ENCODE data around the gene RIMKLB. TPM values are rescaled to one million over a fixed set of nuclear protein-coding genes. Genes with fewer than 3 reads are reported as not detected.

RIMKLB gene
- polyA plus RNA-seq, 1 donor from 2014 or later: 10.9 TPM

DNA sequence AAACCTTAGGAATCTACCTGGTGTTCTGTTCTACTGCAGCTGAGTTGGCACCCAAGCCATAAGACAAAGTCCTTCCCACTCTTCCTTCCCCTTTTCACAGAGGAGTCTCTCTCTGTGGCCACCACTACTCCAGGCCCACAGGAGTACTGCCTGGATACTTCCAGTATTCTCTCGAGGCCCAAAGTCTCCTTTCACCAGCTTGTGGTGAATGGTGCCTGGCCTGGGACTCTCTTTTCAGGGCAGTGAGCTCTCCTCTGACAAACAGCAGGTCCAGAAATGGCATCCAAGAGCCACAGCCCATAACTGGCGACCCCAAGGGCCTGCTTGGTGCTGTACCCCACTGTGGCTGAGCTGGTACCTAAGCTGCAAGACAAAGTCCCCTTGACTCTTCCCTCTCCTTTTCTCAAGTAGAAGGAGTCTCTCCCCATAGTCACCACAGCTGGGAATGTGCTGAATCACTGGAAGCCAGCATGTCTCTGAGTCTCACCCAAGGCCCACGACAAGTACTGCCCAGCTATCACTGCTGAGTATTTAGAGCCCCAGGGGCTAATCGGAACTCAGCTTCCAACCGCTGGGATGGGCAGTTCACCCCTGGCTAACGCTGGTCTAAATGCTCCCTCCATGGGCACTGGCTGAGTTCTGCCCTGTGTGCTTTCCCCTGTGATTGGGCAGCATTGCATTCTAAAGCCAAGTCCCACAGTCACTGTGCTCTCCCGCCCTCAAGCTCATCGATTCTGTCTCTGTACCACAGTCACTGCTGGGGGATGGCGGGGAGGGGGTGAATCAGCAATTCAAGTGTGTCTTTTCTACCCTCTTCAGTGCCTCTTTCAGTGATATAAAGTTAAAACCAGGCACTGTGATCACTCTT, 130.7 kb downstream of the RIMKLB start:
- Mint-ChIP-seq H3K27ac (no peak overlapping the region), H3K4me1 (no peaks in the 10 kb centered on the region), H3K36me3 (no peaks in the 10 kb centered on the region), H3K9me3 (peaks cover 2 to 6% (median 4%) of the 10 kb centered on the region in 3 donors), H3K4me3 (peak overlapping the region in 1 of 4 donors; percentile 45), H3K27me3 (peaks cover 13% of the 10 kb centered on the region)

GRCh38 chr12:8829125-8829518, 131.3 kb downstream of the RIMKLB start:
- Mint-ChIP-seq H3K4me3 (no peak overlapping the region), H3K27me3 (peaks cover 10% of the 10 kb centered on the region), H3K36me3 (no peaks in the 10 kb centered on the region), H3K9me3 (peaks cover 2 to 6% (median 4%) of the 10 kb centered on the region in 3 donors), H3K4me1 (no peaks in the 10 kb centered on the region), H3K27ac (no peak overlapping the region)

- Mint-ChIP-seq H3K27me3 (peaks cover 11% of the 10 kb centered on the region), H3K9me3 (peaks cover 2 to 6% (median 4%) of the 10 kb centered on the region in 3 donors), H3K4me1 (no peaks in the 10 kb centered on the region), H3K4me3 (no peak overlapping the region), H3K36me3 (no peaks in the 10 kb centered on the region), H3K27ac (no peak overlapping the region)
These were observed 131.8 kb downstream of the RIMKLB start for GRCh38 chr12:8829621-8830020.

DNA sequence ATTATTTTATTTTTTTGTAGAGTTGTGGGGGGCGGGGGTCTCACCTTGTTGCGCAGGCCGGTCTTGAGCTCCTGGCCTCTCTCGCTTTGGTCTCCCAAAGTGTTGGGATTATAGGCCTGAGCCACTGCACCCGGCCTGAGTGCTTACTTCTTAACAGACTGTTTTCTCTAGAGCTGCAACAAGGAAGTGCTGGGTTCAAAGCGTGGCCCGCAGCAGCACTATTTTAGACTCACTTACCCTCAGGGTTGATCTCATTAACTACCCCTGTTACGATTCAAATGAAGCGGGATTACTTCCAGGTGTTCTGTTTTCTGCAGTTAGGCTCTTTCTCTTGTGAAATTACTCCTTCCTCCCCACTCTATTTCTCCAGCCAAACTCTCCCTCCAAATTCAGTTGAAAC, 133.3 kb downstream of the RIMKLB start:
- H3K4me3 Mint-ChIP-seq: no peak overlapping the region
- no peak overlapping the region for H3K27ac Mint-ChIP-seq
- H3K9me3 Mint-ChIP-seq: peaks cover 0 to 2% (median 2%) of the 10 kb centered on the region in 3 donors
- H3K36me3 Mint-ChIP-seq: no peaks in the 10 kb centered on the region
- no peaks in the 10 kb centered on the region for H3K4me1 Mint-ChIP-seq
- peaks cover 13% of the 10 kb centered on the region for H3K27me3 Mint-ChIP-seq

DNA sequence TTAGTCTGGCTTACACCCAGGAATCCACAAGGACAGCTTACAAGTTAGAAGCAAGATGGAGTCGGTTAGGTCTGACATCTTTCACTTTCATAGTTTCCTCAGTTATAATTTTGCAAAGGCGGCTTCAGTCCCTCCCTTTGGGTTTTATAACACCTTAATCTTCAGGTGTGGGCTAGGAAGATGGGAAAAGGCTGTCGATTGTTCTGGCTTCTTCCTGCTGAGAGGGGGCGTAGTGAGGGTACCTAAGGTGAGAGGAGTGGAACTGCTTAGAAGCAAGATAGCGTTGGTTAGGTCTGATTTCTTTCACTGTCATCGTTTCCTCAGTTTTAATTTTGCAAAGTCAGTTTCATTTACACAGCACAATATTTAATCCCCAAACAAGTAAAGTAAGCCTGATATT, 134.7 kb downstream of the RIMKLB start:
- H3K27ac Mint-ChIP-seq: no peak overlapping the region
- H3K4me1 Mint-ChIP-seq: no peaks in the 10 kb centered on the region
- H3K4me3 Mint-ChIP-seq: peak overlapping the region in 1 of 4 donors; percentile 10
- H3K36me3 Mint-ChIP-seq: no peaks in the 10 kb centered on the region
- H3K27me3 Mint-ChIP-seq: peaks cover 20% of the 10 kb centered on the region
- H3K9me3 Mint-ChIP-seq: peaks cover 0 to 2% (median 1%) of the 10 kb centered on the region in 3 donors

Other genes starting within 250 kb of the RIMKLB start
- not detected for gene CLEC6A, start 242.0 kb upstream of the RIMKLB start, polyA plus RNA-seq
- gene CLEC4D, start 184.5 kb upstream of the RIMKLB start, polyA plus RNA-seq: not detected
- gene CLEC4E, start 157.1 kb upstream of the RIMKLB start, polyA plus RNA-seq: not detected
- 2.1 TPM for gene AICDA, start 85.1 kb upstream of the RIMKLB start, polyA plus RNA-seq
- gene MFAP5, start 35.2 kb upstream of the RIMKLB start, polyA plus RNA-seq: not detected
- not detected for gene A2ML1, start 124.6 kb downstream of the RIMKLB start, polyA plus RNA-seq
- 18.7 TPM for gene PHC1, start 216.5 kb downstream of the RIMKLB start, polyA plus RNA-seq